Activated naive CD4-positive, alpha-beta T cell (primary cell): ENCODE data around the gene IL4R.
"Not testable (repeated sequence)": the region's sequence is repeated elsewhere in the genome, so short reads cannot be mapped to it uniquely, and the experiment has no call there.

ENCODE experiments used
- DNase-seq, 4 experiments: peaks; one replicate each; lab custom pipeline; 2025; lab: John Stamatoyannopoulos, UW

IL4R gene

DNA sequence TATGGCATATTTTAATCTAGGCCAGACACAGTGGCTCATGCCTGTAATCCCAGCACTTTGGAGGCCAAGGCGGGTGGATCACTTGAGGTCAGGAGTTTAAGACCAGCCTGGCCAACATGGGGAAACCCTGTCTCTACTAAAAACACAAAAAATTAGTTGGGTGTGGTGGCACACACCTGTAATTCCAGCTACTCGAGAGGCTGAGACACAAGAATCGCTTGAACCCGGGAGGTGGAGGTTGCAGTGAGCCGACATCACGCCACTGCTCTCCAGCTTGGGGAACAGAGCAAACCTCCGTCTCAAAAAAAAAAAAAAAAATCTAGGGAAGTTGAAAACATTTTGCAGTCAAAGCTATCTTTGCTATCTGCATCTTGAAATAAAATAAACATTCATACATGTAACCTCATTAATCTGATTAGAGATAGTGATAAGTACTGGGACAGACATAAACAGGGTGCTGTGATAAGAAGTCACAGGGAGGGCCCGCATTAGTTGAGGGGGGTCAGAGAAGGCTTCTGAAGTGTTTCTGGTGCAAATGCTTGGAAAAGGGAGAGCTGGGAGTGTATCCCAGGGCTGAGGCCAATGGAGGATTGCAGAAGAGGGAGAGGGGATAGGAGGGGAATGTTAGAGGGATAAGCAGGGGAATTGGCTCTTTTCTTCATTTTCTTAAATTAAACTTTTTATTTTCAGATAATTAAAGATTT lies 15.8 kb downstream of the IL4R start:
- not testable (repeated sequence) for DNase-seq

DNA sequence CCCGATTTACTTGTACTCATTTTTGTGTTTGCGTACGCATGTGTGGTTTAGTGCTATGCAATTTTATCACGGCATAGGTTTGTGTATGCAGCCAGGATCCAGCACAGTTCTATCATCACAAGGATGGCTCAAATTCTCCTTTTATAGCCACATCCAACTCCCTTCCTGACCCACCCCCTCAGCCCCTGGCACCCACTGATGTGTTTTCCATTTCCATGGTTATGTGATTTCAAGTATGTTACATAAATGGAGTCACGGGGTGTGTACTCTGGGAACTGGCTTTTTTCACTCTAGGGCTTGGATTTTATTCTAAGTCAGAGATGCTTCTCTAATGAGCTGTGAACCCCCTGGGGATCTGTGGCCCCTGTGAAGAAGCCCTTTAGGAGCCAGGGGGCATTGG lies 16.8 kb downstream of the IL4R start:
- DNase-seq, result no peak

DNA sequence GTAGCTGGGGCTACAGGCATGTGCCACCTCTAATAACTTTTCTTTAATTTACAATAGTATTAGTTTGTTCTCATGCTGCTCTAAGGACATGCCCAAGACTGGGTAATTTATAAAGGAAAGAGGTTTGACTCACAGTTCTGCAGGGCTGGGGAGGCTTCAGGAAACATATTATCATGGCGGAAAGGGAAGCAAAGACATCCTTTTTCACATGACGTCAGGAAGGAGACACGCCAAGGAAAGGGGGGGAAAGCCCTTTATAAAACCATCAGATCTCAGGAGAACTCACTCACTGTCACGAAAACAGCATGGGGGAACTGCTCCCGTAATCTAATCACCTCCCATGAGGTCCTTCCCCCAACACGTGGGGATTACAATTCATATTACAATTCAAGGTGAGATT lies 18.3 kb downstream of the IL4R start:
- no peak for DNase-seq

DNA sequence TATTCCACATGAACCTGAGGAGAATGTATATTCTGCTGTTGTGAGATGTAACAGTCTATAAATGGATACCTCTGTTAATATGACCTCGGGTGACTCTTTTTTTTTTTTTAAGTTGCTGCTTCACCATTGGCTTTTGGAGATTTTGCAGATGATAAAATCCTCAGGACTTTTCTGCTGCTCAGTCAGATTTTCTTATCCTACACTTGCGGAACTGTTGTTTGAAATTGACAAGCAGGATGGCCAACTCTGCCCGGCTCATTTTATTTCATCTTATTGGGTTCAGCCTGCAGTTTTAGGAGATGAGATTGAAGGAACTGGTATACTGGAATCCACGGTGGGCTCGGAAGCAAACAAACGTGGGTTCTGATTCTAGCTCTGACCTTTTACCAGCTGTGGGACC lies 19.3 kb downstream of the IL4R start:
- no peak for DNase-seq

DNA sequence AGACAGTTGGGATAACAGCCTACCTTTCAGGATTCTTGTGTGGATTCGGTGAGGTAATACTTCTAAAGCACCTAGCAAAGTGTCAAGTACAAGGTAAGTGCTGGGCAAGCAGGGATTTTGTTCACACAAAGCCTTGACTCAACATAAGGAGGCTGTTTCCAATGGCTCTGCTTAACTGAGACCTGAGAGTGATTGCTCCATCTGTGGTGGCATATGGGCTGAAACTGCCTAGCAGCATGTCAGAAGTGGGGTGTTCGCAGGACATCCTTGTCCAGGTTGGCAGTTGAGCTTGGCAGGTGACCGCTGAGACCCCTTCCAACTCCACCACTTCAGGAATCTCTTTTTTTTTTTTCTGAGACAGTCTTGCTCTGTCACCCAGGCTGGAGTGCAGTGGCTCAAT lies 19.8 kb downstream of the IL4R start:
- no peak for DNase-seq

DNA sequence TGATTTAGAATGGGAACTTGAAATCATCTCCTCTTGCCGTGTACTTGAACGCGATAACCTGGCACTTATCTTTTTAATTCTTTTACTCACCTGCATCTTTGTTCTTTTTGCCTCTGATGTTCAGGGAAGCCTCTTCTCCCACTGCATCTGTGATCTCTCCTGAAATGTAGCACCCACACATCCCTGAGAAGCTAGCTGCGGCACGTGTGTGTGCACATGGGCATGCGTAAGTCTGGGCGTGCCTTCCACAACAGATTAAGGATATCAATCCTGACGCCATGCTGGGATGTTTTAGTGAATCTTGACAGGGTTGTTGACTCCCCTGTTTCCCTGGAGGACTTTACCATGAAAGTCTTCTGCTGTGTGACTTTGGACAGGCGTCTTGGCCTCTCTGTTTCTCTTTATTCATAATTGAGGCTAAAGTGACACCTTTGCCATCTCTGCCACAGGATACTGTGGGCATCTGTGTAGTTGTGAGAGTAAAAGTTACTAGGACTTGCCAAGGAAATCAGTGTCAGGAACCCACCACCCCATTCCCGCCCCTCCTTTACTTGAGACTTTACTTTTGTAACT lies 20.5 kb downstream of the IL4R start:
- no peak for DNase-seq

DNA sequence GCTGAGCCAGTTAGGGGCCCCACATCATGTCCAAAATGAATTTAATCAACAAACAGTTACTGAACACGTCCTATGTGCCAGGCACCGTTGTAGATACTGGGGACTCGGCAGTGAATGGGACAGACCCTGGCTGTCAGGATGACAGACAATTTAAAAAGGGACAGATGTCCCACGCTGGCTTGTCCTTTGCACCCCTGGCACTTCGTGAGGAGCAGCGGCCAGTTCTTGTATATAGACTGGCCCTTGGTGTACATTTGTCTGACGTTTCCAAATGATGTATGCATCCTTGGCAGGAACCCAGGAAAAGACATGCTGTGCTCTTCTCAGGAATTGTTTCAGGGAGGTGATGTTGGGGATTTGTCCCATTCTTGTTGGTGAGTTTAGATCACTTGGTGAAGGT lies 21.1 kb downstream of the IL4R start:
- no peak for DNase-seq

DNA sequence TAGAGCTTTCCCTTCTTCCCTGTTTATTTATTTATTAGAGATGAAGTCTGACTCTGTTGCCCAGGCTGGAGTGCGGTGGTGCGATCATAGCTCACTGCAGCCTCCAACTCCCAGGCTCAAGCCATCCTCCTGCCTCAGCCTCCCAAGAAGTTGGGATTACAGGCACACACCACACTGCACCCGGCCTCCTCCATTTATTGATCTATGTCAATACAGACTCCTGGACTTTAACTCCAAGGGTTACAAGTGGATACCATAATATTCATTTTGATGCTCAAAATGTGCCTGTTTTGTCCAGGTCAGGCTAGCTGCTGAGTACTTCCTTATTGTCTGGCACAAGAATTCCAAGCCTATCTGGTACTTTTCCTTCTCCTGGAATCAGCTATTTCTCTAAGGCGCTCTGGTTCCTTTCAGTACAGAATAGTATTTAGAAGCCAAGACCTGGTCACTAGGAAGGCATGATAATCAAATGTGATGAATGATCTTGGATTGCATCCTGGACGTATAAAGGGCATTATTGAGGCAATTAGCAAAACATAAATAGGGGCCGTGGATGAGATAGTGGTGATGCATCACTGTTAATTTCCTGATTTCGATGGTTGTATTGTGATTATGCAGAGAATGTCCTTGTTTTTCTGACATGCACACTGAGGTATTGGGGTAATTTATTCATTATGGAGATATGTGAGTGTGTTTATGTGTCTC lies 21.7 kb downstream of the IL4R start:
- no peak for DNase-seq

DNA sequence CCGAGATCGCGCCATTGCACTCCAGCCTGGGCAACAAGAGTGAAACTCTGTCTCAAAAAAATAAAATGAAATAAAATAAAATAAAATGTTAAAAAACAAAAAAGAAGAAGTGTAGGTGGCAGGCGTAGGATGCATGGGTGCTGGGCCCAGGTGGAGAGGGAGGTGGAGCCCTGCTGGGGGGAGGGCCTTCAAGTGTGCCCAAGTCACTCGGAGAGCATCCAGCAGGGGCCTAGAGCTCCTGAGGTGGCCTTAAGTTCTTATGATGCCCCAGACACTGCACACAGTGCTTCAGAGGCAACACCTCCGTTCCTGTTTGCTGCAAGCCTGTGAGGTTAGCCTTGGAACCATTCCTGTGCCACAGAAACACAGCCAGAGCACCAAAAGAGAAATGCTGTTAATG lies 23.2 kb downstream of the IL4R start:
- no peak for DNase-seq

DNA sequence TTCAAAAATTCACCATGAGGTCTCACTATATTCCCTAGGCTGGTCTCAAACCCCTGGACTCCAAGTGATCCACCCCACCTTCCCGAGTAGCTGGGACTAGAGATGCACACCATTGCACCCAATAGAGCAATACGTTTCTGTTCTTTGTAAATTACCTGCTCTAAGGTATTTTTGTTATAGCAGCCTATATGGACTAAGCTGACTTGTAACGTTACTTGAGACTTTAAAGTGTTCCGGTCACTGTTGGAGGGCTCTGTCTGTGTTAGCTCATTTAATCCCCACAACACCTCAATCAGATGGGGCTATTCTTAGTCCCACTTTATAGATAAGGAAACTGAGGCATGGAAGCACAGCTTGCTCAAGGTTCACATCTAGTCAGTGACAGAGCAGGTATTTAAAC lies 25.4 kb downstream of the IL4R start:
- no peak for DNase-seq

DNA sequence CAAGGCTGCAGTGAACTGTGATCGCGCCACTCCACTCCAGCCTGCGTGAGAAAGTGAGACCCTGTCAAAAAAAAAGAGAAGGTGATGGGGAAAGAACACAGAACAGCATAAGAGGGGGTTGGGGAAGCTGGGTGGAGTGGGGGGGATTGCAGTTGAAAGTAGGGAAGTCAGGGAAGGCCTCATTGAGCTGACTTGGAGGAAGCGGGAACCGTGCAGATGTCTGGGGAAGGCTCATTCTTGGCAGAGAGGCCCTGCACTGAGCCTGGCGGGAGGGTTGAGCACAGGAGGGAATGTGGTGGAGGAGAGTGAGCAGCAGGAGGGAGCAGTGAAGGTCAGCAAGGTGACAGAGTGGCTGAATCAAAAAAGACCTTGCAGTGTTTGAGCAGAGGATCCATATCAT lies 26.9 kb downstream of the IL4R start:
- no peak for DNase-seq

DNA sequence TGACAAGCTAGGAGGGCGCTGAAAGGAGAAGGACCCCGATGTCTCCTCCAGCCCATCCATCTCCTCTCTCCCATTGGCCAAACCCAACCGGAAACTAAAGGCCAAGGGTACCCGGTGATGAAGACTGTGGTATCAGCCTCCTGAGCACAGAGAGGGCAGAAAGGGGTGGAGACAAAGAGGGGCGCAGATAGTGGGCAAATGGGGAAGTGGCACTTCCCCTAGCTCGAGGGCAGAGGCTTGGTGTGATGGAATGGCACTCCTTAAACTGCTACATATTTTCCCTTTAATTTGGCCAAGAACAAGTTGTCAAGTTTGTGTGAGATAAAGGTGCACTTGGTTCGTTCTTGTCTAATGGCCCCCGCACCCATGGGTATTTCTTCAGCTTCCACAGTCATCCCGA lies 27.8 kb downstream of the IL4R start:
- no peak for DNase-seq

DNA sequence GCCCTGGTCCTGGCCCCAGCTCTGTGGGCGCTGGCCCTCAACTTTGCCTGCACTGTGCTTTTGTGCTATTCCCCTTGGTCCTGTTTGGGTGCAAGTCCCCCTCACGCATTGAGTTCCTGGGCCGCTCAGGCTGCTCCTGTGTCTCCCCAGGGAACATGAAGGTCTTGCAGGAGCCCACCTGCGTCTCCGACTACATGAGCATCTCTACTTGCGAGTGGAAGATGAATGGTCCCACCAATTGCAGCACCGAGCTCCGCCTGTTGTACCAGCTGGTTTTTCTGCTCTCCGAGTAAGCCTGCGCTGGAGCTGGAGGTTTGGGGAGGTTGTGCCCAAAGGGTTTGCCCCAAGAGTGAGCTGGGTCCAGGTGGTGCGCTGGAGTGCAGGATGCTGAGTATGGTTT lies 28.2 kb downstream of the IL4R start:
- no peak for DNase-seq

DNA sequence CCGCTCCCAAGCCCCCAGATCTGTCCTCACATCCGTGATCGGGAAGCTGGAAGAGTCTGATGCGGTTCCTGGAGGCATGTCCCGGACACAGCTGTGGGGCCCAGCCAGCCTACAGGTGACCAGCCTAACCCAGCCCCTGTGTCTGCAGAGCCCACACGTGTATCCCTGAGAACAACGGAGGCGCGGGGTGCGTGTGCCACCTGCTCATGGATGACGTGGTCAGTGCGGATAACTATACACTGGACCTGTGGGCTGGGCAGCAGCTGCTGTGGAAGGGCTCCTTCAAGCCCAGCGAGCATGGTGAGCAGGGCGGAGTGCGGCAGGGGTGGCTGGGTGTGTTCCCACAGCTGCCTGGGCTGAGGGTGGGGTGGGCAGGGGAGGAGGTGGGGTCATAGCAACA lies 30.9 kb downstream of the IL4R start:
- no peak for DNase-seq

DNA sequence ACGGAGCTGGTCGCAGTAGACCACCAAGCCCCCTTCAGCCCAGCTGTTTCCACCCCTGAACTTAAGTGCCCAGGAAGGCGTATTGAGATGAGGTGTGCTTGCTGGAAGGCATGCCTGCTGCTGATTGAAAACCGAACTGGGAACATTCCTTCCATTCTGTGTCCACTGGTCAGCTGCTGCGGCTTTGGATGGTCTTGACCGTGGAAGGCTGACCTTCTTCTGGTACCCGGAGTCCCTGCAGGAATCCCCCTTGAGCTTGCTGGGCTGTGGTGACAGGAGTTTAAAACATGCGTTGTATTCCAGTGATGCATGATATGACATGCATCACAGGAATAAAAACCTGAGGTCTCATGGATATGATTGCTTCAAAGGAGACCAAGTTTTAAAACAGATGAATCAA lies 31.4 kb downstream of the IL4R start:
- DNase-seq, result no peak

DNA sequence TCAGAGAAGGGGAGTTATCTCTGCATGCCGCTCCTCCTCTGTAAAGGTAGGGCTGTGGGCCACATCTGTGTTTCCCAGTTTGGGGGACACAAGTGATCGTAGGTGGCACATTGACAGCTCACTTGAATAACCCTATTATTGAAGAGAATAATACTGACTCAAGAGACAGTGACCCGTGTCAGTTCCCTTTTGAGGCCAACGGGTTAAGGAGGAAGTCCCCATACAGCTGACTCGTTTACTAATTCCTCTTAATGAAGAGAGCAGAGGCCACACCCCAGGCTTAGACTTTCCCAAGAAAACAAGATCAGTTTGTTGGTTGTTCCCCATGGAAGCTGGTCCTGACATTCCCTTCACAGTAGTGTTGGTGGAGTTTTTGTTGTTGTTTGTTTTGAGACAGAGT lies 33.0 kb downstream of the IL4R start:
- DNase-seq, result no peak

DNA sequence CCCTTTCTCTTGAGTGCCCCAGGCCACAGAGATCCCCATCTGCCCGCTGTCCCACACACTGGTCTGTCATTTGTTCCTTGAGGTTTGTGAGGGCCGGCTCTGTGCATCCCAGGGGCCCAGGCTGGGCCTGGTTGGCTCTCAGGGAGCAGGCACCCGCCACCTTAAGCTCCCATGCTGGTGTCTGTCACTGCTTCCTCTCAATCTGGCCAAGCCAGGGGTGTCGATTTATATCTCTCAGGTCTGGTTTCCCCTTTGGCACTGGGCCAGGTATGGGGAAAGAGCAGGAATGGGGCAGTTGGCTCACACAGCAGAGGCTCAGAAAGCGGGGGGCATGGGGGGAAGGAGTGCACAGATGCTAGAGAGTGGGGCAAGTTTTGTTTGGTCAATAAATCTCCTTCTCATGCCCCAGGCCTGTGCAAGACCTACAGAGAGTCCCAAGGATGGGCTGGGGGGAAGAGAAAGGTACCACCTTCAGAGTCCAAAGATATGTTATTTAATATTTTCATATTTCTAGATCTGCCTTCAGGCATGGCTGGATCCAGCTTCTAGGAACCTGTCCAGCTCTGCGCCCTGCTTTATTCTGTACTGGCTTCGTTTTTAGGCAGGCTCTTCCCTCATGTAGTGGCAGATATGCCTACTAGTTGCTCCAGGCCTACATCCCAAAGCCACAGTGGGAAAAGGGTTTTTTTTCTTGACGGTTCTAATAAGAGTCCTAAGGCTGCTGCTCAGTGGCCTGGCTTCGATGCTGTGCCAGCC lies 34.3 kb downstream of the IL4R start:
- DNase-seq, result no peak

DNA sequence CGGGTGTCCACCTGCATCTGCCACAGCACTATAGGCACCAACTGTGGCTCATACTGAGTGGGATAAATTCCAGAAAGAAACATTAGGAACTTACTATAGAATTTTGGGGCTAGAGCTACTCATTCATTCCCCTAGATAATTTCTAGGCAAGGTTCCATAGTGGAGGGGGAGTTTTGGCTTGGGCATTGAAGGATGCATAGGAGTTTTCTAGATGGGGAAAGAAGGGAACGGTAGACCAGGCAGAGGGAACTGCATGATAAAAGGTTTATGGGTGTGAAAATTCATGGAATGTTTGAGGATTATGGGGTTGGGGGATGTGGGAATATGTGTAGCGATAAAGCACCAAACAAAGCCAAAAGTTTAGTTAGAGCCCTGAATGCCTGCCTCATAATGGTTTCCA lies 35.5 kb downstream of the IL4R start:
- no peak for DNase-seq

DNA sequence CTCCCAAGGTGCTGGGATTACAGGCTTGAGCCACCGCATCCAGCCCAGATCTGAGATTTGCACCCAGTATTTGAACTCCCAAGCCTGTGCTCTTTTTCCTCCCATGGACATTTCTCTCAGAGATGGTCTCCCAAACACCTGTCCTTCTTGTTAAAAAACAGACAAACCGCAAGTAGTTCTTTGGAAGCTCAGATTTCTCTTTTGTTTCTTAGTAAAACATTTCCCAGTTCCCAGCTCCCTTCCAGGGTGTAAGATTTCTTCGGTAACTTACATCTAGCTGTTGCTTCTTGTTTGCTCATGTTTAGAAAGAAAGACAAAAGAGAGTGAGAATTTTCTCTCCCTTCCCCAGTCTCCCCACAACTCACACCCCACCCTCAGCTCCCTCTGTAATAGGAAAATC lies 36.2 kb downstream of the IL4R start:
- no peak for DNase-seq

DNA sequence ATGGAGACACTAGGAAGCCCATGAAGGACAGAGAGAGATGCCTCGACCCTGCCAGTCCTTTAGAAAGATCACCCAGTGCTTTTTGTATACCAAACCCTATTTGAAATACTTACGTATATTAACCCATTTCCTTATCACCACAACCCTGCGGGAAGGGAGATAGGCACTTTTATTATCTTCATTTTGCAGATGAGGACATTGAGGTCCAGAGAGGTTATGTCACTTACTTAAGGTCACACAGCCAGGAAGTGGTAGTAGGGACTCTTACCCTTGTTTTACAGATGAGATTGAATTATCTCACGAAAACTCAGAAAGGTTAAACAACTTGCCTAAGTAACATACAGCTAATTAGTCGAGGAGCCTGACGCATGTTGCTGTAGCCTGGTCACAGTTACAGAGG lies 38.2 kb downstream of the IL4R start:
- DNase-seq, result no peak

DNA sequence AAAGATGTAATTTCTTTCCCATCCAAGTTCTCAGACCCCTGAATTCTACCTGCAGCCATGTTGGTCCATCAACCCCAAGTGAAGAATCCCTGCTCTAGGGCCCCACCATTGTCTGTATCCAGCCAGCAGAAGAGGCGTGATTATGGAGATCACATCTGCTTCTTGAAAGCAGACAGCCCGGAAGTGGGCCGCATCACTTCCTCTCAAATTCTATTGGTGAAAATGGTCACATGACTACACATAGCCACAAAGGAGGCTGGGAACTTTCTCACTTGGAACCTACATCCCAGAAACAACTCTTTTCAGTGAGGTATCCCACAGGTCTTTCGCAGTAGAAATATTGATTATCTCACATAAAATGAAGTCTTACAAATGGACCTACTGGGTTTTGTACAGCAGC lies 40.1 kb downstream of the IL4R start:
- DNase-seq, result no peak

DNA sequence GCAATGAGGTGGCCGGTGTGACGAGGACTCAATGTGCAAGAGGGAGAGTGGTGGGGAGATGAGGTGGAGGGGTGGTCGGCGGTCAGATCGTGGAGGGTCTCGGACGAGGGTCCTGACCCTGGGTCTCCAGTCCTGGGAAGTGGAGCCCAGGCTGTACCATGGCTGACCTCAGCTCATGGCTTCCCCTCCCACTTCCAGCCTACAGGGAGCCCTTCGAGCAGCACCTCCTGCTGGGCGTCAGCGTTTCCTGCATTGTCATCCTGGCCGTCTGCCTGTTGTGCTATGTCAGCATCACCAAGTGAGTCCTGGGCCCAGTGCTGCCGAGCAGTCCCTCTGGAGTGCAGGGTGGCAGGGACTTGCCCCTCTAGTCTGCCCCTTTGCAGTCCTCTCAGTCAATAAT lies 41.8 kb downstream of the IL4R start:
- DNase-seq, result peak in 1 of 4 experiments; percentile 18

DNA sequence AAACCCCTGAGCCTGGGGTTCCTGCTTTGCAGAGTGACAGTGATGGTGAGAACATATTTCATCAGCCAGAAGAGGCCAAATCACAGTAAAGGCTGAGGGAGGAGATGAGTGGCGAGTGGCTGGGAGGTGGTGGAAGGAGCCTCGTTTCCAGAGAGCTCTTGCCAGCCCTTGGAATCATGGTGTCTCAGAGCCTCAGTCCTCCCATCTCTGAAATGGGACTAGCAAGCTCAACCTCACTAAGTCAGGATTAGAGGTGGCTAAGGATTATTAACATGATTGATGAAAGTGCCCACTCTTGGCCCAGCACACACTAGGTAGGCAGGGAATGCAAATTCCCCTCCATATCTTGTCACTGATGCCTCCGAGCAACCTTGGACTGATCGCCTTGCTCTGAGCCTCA lies 43.0 kb downstream of the IL4R start:
- no peak for DNase-seq
